ENCODE measurements around the gene TMX1.

Gene TMX1

DNA sequence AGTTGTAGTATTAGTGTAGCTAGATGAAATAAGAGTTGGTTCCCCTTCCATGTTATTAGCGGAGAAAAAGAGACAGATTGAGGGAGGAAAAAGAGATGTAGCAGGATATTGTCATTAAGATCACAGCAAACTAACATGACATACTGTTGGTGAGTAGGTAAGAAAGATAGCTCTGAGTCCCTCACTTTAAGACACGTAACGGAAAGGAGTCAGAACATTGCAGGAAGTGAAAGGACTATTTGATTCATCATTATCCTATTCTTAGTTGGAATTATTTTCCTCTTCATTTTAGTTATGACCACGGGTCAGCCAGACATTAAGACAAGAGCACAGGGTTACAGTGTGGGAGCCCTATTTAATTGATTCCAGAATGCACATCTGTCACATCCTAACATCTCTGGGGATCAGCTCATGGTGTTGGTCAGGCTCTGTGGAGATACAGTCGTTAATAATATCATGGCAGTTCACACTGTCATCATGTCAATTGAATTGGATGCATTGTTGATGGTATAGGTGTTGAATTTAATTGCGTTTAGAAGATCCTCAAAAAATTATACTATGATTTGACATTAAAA is 55.0 kb downstream of the TMX1 start:
- no peak for DNase-seq

GRCh38 chr14:51295646-51296263 is 55.7 kb downstream of the TMX1 start:
- DNase-seq: no peak

DNA sequence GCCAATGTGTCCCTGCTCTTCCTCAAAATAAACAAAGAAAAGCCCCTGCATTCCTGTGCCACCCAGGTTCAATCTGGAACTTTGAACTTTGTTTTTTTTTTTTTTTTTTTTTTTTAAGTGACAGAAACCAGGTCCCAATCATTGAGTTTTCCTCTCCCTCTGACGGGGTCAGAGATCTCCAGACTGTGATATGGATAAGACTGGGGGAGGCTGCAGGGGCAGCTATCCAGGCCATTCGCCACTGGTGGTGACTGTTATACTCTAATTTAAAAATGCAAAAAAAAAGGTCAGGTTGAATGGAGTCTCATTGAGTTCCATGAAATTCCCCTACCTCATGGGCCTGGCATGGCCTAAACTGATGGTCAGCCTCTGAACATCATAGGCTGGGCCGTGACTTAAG is 57.0 kb downstream of the TMX1 start:
- DNase-seq: no peak

DNA sequence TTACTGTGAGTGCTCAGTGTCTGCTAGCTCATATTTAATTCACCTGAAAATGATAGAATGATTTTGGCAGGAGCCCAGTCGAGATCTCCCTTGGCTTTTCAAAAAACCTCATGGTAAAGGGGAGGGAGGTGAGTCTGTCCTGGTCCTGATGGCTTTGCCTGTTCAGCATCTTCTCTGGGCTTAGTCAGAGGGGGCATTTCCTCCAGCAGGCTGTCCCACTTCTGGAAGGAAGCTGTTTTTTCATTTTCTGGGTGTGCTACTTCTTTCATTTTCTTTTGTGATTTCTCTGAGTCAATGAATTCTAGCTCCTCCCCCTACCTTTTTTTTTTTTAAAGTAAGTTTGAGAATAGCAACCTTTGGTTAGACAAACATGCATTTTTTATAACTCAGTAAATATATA is 58.8 kb downstream of the TMX1 start:
- DNase-seq: no peak

- no peak for DNase-seq
Observed at GRCh38 chr14:51302295-51303030, 62.4 kb downstream of the TMX1 start.

GRCh38 chr14:51304438-51304837 is 64.4 kb downstream of the TMX1 start:
- no peak for DNase-seq

- no peak for DNase-seq
Observed at GRCh38 chr14:51304941-51305340, 64.9 kb downstream of the TMX1 start.

GRCh38 chr14:51305751-51306150 is 65.7 kb downstream of the TMX1 start:
- no peak for DNase-seq
